Retinal pigment epithelial cell (primary cell): ENCODE data around the gene UPP1.

Experiments
- DNase-seq: peaks from one replicate; pipeline ENCODE4 v3.0.0-alpha.2; 2010; ENCODE audit warnings: low read depth
- H3K4me3 ChIP-seq: 2 replicates; pipeline ENCODE4 v1.5.1; 2011; ENCODE audit warnings: mild to moderate bottlenecking, low read length, control low read depth, moderate library complexity
- TF ChIP-seq, protein P1 (sequence below): conservative IDR thresholded peaks from 2 replicates; pipeline ENCODE4 v1.5.1; 2011; ENCODE audit warnings: low read depth, low read length, control low read depth, inconsistent platforms

Gene UPP1

GRCh38 chr7:48094861-48095293 is 5.8 kb downstream of the UPP1 start:
- no peak overlapping the region for H3K4me3 ChIP-seq
- TF ChIP-seq, protein P1, sequence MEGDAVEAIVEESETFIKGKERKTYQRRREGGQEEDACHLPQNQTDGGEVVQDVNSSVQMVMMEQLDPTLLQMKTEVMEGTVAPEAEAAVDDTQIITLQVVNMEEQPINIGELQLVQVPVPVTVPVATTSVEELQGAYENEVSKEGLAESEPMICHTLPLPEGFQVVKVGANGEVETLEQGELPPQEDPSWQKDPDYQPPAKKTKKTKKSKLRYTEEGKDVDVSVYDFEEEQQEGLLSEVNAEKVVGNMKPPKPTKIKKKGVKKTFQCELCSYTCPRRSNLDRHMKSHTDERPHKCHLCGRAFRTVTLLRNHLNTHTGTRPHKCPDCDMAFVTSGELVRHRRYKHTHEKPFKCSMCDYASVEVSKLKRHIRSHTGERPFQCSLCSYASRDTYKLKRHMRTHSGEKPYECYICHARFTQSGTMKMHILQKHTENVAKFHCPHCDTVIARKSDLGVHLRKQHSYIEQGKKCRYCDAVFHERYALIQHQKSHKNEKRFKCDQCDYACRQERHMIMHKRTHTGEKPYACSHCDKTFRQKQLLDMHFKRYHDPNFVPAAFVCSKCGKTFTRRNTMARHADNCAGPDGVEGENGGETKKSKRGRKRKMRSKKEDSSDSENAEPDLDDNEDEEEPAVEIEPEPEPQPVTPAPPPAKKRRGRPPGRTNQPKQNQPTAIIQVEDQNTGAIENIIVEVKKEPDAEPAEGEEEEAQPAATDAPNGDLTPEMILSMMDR = no peak
- peak; percentile 84 for DNase-seq

DNA sequence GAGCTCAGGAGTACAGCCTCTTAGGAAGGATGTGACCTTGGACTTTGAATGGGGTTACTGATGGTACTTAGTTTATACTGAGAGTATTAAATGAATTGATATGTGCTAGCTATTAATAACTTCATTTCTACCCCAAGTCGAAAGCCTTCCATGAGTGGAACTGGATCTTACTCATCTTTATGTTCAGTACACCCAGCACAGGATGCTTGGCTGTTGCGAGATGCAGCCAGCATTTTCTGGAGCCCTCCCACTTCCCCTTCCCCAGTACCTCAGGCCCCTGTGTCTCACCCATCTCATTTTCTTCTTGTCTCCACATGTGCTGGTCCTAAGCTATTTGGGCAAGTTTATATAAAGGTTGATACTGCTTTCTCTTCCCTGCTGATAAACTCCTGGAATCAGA is 7.2 kb downstream of the UPP1 start:
- TF ChIP-seq, protein P1 = no peak
- DNase-seq = no peak

GRCh38 chr7:48097521-48098231 is 8.6 kb downstream of the UPP1 start:
- no peak for DNase-seq
- TF ChIP-seq, protein P1 = no peak
- H3K4me3 ChIP-seq = no peak overlapping the region

More for the DNA sequence above, 7.2 kb downstream of the UPP1 start:
- no peak overlapping the region for H3K4me3 ChIP-seq

DNA sequence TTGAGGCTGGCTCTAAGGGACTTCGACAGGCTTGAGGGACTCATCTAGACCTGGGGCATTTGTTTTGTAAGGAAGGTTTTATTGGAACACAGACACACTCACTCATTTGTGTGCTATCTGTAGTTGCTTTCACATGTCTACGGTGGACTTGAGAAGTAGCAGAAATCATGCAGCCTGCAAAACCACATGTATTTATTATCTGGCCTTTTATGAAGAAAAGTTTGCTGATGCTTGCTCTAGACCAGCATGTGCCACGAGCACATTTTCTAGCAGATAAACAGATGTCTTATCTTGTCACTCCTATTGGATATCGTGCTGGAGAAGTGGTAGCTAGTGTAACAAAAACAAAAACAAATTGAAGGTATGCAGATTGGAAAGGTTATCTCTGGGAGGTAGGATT is 9.8 kb downstream of the UPP1 start:
- no peak for DNase-seq
- no peak overlapping the region for H3K4me3 ChIP-seq
- TF ChIP-seq, protein P1 = no peak

DNA sequence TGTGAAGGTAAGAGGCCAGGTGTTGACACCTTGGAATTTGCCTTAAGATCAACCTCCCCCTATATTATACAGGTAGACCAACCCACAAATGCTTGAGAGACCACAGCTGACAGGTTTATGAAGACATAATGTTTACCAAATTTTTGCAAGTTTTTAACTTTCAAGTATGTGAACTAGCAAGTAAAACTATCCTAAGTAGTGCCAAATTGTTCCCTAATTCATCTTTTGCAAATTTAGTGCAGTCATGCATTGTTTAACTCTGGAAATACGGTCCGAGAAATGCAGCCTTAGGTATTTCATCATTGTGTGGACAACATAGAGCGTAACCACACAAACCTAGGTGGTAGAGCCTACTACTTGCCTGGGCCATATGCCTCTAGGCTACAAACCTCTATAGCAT is 10.7 kb downstream of the UPP1 start:
- TF ChIP-seq, protein P1 = no peak
- no peak overlapping the region for H3K4me3 ChIP-seq
- DNase-seq = no peak

GRCh38 chr7:48101352-48101751 is 12.3 kb downstream of the UPP1 start:
- no peak overlapping the region for H3K4me3 ChIP-seq
- TF ChIP-seq, protein P1 = no peak
- DNase-seq = no peak

DNA sequence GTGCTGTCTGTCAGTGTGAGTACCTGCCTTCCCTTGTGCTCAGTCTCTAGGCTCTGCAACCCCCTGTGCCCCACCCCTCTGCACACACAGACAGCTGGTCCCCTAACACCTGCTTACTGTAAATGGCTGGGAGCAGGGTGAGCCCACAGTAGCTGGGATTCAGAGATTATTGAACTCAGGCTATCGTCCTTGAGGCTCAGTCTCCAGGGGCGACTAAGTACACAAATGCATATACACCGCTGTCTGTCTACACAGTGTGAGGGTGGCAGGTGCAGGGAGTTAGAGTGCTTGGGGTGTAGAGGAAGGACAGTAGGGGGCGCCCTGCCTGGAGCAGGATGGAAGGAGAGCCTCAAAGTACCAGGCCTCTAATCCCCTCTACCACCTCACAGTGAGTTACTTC is 12.9 kb downstream of the UPP1 start:
- DNase-seq = no peak
- no peak overlapping the region for H3K4me3 ChIP-seq
- TF ChIP-seq, protein P1 = peak; percentile 50
